Mesothelial cell of epicardium (in vitro differentiated cells): Measurements from ENCODE around the gene RAD51AP2. TPM values are rescaled to one million over a fixed set of nuclear protein-coding genes. Genes with fewer than 3 reads are reported as not detected.
A peak's percentile ranks its signal among the peaks of the same experiment; 100 is the strongest.
"Not testable (repeated sequence)": the region's sequence is repeated elsewhere in the genome, so short reads cannot be mapped to it uniquely, and the experiment has no call there.

Experiments used
- DNase-seq, 2 experiments: peaks; one replicate each; pipeline ENCODE4 v3.0.0; 2021; ENCODE audit warnings: low spot score in 2 of 2; ENCODE audit not compliant: unreplicated experiment in 2 of 2
- H3K27ac Mint-ChIP-seq: 2 replicates; pipeline ENCODE4 v1.8.0; 2021; ENCODE audit warnings: mixed read lengths
- H3K27me3 Mint-ChIP-seq: 2 replicates; pipeline ENCODE4 v1.8.0; 2021; ENCODE audit warnings: low read depth, mixed read lengths
- H3K36me3 Mint-ChIP-seq: 2 replicates; pipeline ENCODE4 v1.8.0; 2021; ENCODE audit warnings: mixed read lengths
- H3K4me1 Mint-ChIP-seq: 2 replicates; pipeline ENCODE4 v1.8.0; 2021; ENCODE audit warnings: mixed read lengths
- H3K4me3 Mint-ChIP-seq: 2 replicates; pipeline ENCODE4 v1.8.0; 2021; ENCODE audit warnings: mild to moderate bottlenecking, moderate library complexity, mixed read lengths
- H3K9me3 Mint-ChIP-seq: 2 replicates; pipeline ENCODE4 v1.8.0; 2021; ENCODE audit warnings: mixed read lengths
- CTCF ChIP-seq: fragments of 200-600 bp; sonication (generic); IDR thresholded peaks from one replicate; pipeline ENCODE4 v1.5.0; 2021; ENCODE audit warnings: antibody characterized with exemption; ENCODE audit not compliant: unreplicated experiment
- total RNA-seq: library from RNA; stranded (reverse); gene quantifications from 3 replicates; pipeline ENCODE4 v1.2.1, GENCODE V29; 2021

The RAD51AP2 gene
- total RNA-seq, 1 donor from 2014 or later: 0.16 TPM

GRCh38 chr2:17517481-17518211 lies 594 bp downstream of the RAD51AP2 start:
- H3K36me3 Mint-ChIP-seq: no peaks in the 10 kb centered on the region
- peak overlapping the region; percentile 73 for H3K27ac Mint-ChIP-seq
- peaks cover 5% of the 10 kb centered on the region for H3K27me3 Mint-ChIP-seq
- DNase-seq: no peak
- peak overlapping the region; percentile 77 for H3K4me3 Mint-ChIP-seq
- TF ChIP-seq CTCF: no peak
- no peaks in the 10 kb centered on the region for H3K9me3 Mint-ChIP-seq
- peaks cover 9% of the 10 kb centered on the region for H3K4me1 Mint-ChIP-seq

- no peak overlapping the region for H3K4me3 Mint-ChIP-seq
- H3K36me3 Mint-ChIP-seq: no peaks in the 10 kb centered on the region
- H3K4me1 Mint-ChIP-seq: peaks cover 9% of the 10 kb centered on the region
- DNase-seq: no peak
- TF ChIP-seq CTCF: no peak
- no peaks in the 10 kb centered on the region for H3K9me3 Mint-ChIP-seq
- peaks cover 2% of the 10 kb centered on the region for H3K27me3 Mint-ChIP-seq
- H3K27ac Mint-ChIP-seq: no peak overlapping the region
Observed at GRCh38 chr2:17515652-17516051, 2.6 kb downstream of the RAD51AP2 start.

- no peaks in the 10 kb centered on the region for H3K27me3 Mint-ChIP-seq
- no peak overlapping the region for H3K27ac Mint-ChIP-seq
- DNase-seq: no peak
- no peak for TF ChIP-seq CTCF
- no peaks in the 10 kb centered on the region for H3K4me1 Mint-ChIP-seq
- no peak overlapping the region for H3K4me3 Mint-ChIP-seq
- no peaks in the 10 kb centered on the region for H3K9me3 Mint-ChIP-seq
- H3K36me3 Mint-ChIP-seq: no peaks in the 10 kb centered on the region
Observed at GRCh38 chr2:17506736-17507616, 11.3 kb downstream of the RAD51AP2 start.

GRCh38 chr2:17497718-17498117 lies 20.5 kb downstream of the RAD51AP2 start:
- H3K27me3 Mint-ChIP-seq: no peaks in the 10 kb centered on the region
- no peaks in the 10 kb centered on the region for H3K36me3 Mint-ChIP-seq
- TF ChIP-seq CTCF: no peak
- DNase-seq: no peak
- no peaks in the 10 kb centered on the region for H3K4me1 Mint-ChIP-seq
- no peak overlapping the region for H3K4me3 Mint-ChIP-seq
- no peaks in the 10 kb centered on the region for H3K9me3 Mint-ChIP-seq
- H3K27ac Mint-ChIP-seq: no peak overlapping the region

GRCh38 chr2:17495590-17495989 lies 22.6 kb downstream of the RAD51AP2 start:
- DNase-seq: no peak
- H3K9me3 Mint-ChIP-seq: no peaks in the 10 kb centered on the region
- H3K27me3 Mint-ChIP-seq: no peaks in the 10 kb centered on the region
- H3K36me3 Mint-ChIP-seq: no peaks in the 10 kb centered on the region
- no peak for TF ChIP-seq CTCF
- H3K27ac Mint-ChIP-seq: no peak overlapping the region
- no peaks in the 10 kb centered on the region for H3K4me1 Mint-ChIP-seq
- no peak overlapping the region for H3K4me3 Mint-ChIP-seq

GRCh38 chr2:17490165-17490564 lies 28.1 kb downstream of the RAD51AP2 start:
- not testable (repeated sequence) for H3K27ac Mint-ChIP-seq, H3K9me3 Mint-ChIP-seq, H3K36me3 Mint-ChIP-seq, DNase-seq, H3K4me3 Mint-ChIP-seq, H3K4me1 Mint-ChIP-seq, H3K27me3 Mint-ChIP-seq

- H3K4me1 Mint-ChIP-seq, H3K27ac Mint-ChIP-seq, H3K36me3 Mint-ChIP-seq, H3K9me3 Mint-ChIP-seq, DNase-seq, H3K4me3 Mint-ChIP-seq, H3K27me3 Mint-ChIP-seq: not testable (repeated sequence)
Observed at GRCh38 chr2:17488610-17489009, 29.6 kb downstream of the RAD51AP2 start.
